Activated CD4-positive, alpha-beta T cell treated with anti-CD3 and anti-CD28 coated beads for 36 hours (primary cell): ENCODE measurements around the gene VAT1. TPM values are rescaled to one million over a fixed set of nuclear protein-coding genes. Genes with fewer than 3 reads are reported as not detected.
"Not testable (repeated sequence)": the region's sequence is repeated elsewhere in the genome, so short reads cannot be mapped to it uniquely, and the experiment has no call there.

Experiments used
- ATAC-seq: fragments of 200-7000 bp; cut with Tn5 transposase; one replicate; pipeline ENCODE4 v1.10.0; 2021; ENCODE audit warnings: mild to moderate bottlenecking, moderate library complexity
- CTCF ChIA-PET: fragments of 350-600 bp; sonication (Branson Sonifier 250); formaldehyde crosslinking; loops from one replicate; lab custom pipeline; 2021; ENCODE audit warnings: antibody characterized with exemption; lab: Charles Lee
- POLR2A ChIA-PET: fragments of 350-600 bp; sonication (Branson Sonifier 250); formaldehyde crosslinking; loops from one replicate; lab custom pipeline; 2021; ENCODE audit warnings: antibody characterized with exemption, inconsistent platforms; lab: Charles Lee
- DNase-seq: peaks from one replicate; pipeline ENCODE4 v3.0.0-alpha.2; 2020
- H3K27ac Mint-ChIP-seq: one replicate; pipeline ENCODE4 v1.8.0; 2021; ENCODE audit warnings: mixed read lengths
- H3K27me3 Mint-ChIP-seq: one replicate; pipeline ENCODE4 v1.8.0; 2021; ENCODE audit warnings: mixed read lengths
- H3K36me3 Mint-ChIP-seq: one replicate; pipeline ENCODE4 v1.8.0; 2021; ENCODE audit warnings: low read depth, mixed read lengths
- H3K4me1 Mint-ChIP-seq: one replicate; pipeline ENCODE4 v1.8.0; 2021; ENCODE audit warnings: mixed read lengths
- H3K4me3 Mint-ChIP-seq: one replicate; pipeline ENCODE4 v1.8.0; 2021; ENCODE audit warnings: mild to moderate bottlenecking, moderate library complexity, mixed read lengths
- H3K9me3 Mint-ChIP-seq: one replicate; pipeline ENCODE4 v1.8.0; 2021; ENCODE audit warnings: low read depth, mixed read lengths
- intact Hi-C, 2 experiments: fragments of 100-400 bp; cut with DNase I in 1 of 2; cut with micrococcal nuclease in 1 of 2; formaldehyde crosslinking; loops; one replicate each; pipeline versions ENCODE4 v1.14.2 to v1.15.1; 2022 to 2024; cut with DNase I, micrococcal nuclease
- total RNA-seq, 2 experiments: library from RNA; stranded (reverse); gene quantifications; one replicate each; pipeline ENCODE4 v1.2.3, GENCODE V29; 2021

The VAT1 gene
- total RNA-seq, result 10 to 100 TPM; 26.1 to 35.0 TPM

- ATAC-seq (peak; percentile 55), DNase-seq (peak; percentile 79)
- intact Hi-C loops, result loop anchor here in 1 of 2 experiments (1.0 to 5.0 kb wide), 7 partner anchors 16 to 460 kb away; partner anchors contain the start of genes BRCA1, DHX8, IFI35 and PLEKHH3
- ChIA-PET POLR2A (interaction anchor here (1.5 to 1.8 kb wide), 2 partner anchors 24 to 293 kb away, joined by 4 to 10 read pairs; partner anchors contain the start of gene RPL27), CTCF (interaction anchor here (0.5 to 2.5 kb wide), 3 partner anchors 24 to 93 kb away, joined by 3 to 10 read pairs (median 3); partner anchors contain the start of gene RPL27)
- H3K9me3 Mint-ChIP-seq, result no peaks in the 10 kb centered on the region
- no peaks in the 10 kb centered on the region for H3K27me3 Mint-ChIP-seq
- no peaks in the 10 kb centered on the region for H3K36me3 Mint-ChIP-seq
- H3K27ac Mint-ChIP-seq, result no peak within 1 kb of the TSS
- H3K4me1 Mint-ChIP-seq, result peaks cover 37% of the 10 kb centered on the region
- H3K4me3 Mint-ChIP-seq, result peak within 1 kb of the TSS; percentile 81
Measured at GRCh38 chr17:43021741-43022512, at the start of gene VAT1. Gene VAT1 (minus strand): TSS chr17:43022385. CDS start chr17:43022322, 63 bp downstream.

GRCh38 chr17:43070872-43071271 lies 48.7 kb upstream of the VAT1 start:
- no peaks in the 10 kb centered on the region for H3K9me3 Mint-ChIP-seq
- ChIA-PET CTCF (interaction anchor here (0.6 to 1.6 kb wide), 2 partner anchors 10 to 959 kb away, joined by 3 to 6 read pairs; no protein-coding TSS in a partner anchor), POLR2A (no interaction called here)

GRCh38 chr17:43070257-43070656 lies 48.1 kb upstream of the VAT1 start:
- H3K27me3 Mint-ChIP-seq, result no peaks in the 10 kb centered on the region
- CTCF ChIA-PET, result no interaction called here
- H3K36me3 Mint-ChIP-seq, result peaks cover 31% of the 10 kb centered on the region

More at GRCh38 chr17:43070872-43071271, 48.7 kb upstream of the VAT1 start:
- Mint-ChIP-seq H3K27me3 (no peaks in the 10 kb centered on the region), H3K4me3 (no peak overlapping the region), H3K36me3 (peaks cover 30% of the 10 kb centered on the region), H3K4me1 (no peaks in the 10 kb centered on the region), H3K27ac (no peak overlapping the region)
- ATAC-seq, result no peak
- DNase-seq, result no peak
- intact Hi-C loops, result no loop called here

DNA sequence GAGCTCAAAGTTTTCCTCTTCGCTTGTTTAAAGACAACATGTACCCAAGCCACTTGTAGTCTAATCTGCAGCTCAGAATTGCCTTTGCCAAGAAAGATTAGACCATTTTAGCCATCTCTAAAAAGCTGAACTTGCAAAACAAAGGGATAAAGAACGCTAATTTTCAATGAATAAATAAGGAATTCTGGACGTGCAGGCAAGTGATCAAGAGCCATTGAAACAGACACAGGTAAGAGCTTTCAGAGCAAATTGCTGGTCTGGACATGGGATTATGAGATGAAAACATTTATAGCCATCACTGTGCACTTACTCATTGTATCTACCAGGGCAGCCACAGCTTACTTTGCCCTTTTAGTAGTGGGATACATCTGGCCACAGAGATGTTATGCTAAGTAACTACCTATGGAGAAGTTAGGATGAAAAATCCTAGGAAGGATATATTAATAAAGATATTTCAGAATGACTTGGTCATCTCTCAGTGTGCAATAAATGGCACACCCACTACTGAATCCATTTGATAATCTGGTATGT lies 47.2 kb upstream of the VAT1 start:
- H3K27ac Mint-ChIP-seq, result no peak overlapping the region
- CTCF ChIA-PET, result interaction anchor here (0.5 to 0.6 kb wide), 2 partner anchors 45 to 697 kb away, joined by 3 read pairs; no protein-coding TSS in a partner anchor
- no peaks in the 10 kb centered on the region for H3K27me3 Mint-ChIP-seq
- H3K4me1 Mint-ChIP-seq, result no peaks in the 10 kb centered on the region
- DNase-seq (no peak), ATAC-seq (no peak)
- no peak overlapping the region for H3K4me3 Mint-ChIP-seq
- no peaks in the 10 kb centered on the region for H3K9me3 Mint-ChIP-seq
- intact Hi-C loops, result no loop called here
- H3K36me3 Mint-ChIP-seq, result peaks cover 31% of the 10 kb centered on the region
- POLR2A ChIA-PET, result no interaction called here

More at GRCh38 chr17:43070257-43070656, 48.1 kb upstream of the VAT1 start:
- no peaks in the 10 kb centered on the region for H3K4me1 Mint-ChIP-seq
- no peaks in the 10 kb centered on the region for H3K9me3 Mint-ChIP-seq
- no peak overlapping the region for H3K27ac Mint-ChIP-seq
- DNase-seq (no peak), ATAC-seq (no peak)
- no peak overlapping the region for H3K4me3 Mint-ChIP-seq
- POLR2A ChIA-PET, result no interaction called here
- intact Hi-C loops, result no loop called here

- Mint-ChIP-seq H3K27ac (no peak overlapping the region), H3K4me3 (no peak overlapping the region), H3K36me3 (peaks cover 33% of the 10 kb centered on the region), H3K4me1 (no peaks in the 10 kb centered on the region), H3K27me3 (no peaks in the 10 kb centered on the region), H3K9me3 (no peaks in the 10 kb centered on the region)
- ATAC-seq (no peak), DNase-seq (no peak)
- CTCF ChIA-PET, result interaction anchor here (0.5 to 0.7 kb wide), 3 partner anchors 45 to 697 kb away, joined by 3 read pairs; no protein-coding TSS in a partner anchor
- intact Hi-C loops, result no loop called here
- POLR2A ChIA-PET, result no interaction called here
Measured at GRCh38 chr17:43068570-43069367, 46.6 kb upstream of the VAT1 start.

DNA sequence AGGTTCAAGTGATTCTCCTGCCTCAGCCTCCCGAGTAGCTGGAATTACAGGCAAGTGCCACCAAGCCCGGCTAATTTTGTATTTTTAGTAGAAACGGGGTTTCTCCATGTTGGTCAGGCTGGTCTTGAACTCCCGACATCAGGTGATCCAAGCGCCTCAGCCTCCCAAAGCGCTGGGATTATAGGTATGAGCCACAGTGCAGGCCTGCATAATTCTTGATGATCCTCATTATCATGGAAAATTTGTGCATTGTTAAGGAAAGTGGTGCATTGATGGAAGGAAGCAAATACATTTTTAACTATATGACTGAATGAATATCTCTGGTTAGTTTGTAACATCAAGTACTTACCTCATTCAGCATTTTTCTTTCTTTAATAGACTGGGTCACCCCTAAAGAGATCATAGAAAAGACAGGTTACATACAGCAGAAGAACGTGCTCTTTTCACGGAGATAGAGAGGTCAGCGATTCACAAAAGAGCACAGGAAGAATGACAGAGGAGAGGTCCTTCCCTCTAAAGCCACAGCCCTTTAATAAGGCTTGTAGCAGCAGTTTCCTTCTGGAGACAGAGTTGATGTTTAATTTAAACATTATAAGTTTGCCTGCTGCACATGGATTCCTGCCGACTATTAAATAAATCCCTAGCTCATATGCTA lies 40.9 kb upstream of the VAT1 start:
- ChIA-PET CTCF (interaction anchor here (0.5 kb wide), 1 partner anchor 150 kb away, joined by 3 read pairs; no protein-coding TSS in a partner anchor), POLR2A (interaction anchor here (0.7 kb wide), 1 partner anchor 58 kb away, joined by 5 read pairs; no protein-coding TSS in a partner anchor)
- Mint-ChIP-seq H3K36me3 (peaks cover 42% of the 10 kb centered on the region), H3K27me3 (no peaks in the 10 kb centered on the region), H3K4me1 (no peaks in the 10 kb centered on the region), H3K9me3 (no peaks in the 10 kb centered on the region), H3K27ac (no peak overlapping the region), H3K4me3 (no peak overlapping the region)
- intact Hi-C loops, result no loop called here
- DNase-seq (no peak), ATAC-seq (no peak)

DNA sequence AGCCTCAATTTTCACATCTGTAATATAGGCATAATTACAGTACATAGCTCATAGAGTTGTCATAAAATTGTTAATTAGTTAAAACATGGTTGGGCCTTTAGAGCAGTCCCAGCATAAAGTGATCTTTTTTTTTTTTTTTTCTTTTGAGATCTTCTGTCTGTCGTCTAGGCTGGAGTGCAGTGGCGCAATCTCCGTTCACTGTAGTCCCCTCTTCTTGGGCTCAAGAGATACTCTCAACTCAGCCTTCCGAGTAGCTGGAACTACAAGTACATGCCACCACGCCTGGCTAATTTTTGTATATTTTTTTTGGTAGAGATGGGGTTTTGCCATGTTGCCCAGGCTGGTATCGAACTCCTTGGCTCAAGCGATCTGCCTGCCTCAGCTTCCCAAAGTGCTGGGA lies 33.9 kb upstream of the VAT1 start:
- no peak overlapping the region for H3K27ac Mint-ChIP-seq
- no peak for DNase-seq
- H3K36me3 Mint-ChIP-seq, result peaks cover 45% of the 10 kb centered on the region
- intact Hi-C loops, result no loop called here
- ChIA-PET POLR2A (no interaction called here), CTCF (no interaction called here)
- no peaks in the 10 kb centered on the region for H3K9me3 Mint-ChIP-seq
- H3K27me3 Mint-ChIP-seq, result no peaks in the 10 kb centered on the region
- H3K4me3 Mint-ChIP-seq, result no peak overlapping the region
- H3K4me1 Mint-ChIP-seq, result no peaks in the 10 kb centered on the region
- ATAC-seq, result no peak

GRCh38 chr17:43053008-43053407 lies 30.8 kb upstream of the VAT1 start:
- ATAC-seq, H3K9me3 Mint-ChIP-seq, H3K27ac Mint-ChIP-seq, H3K4me1 Mint-ChIP-seq, DNase-seq, intact Hi-C loops, POLR2A ChIA-PET, H3K27me3 Mint-ChIP-seq, H3K4me3 Mint-ChIP-seq, CTCF ChIA-PET: not testable (repeated sequence)
- peaks cover 46% of the 10 kb centered on the region for H3K36me3 Mint-ChIP-seq

- Mint-ChIP-seq H3K4me3 (no peak overlapping the region), H3K27me3 (no peaks in the 10 kb centered on the region), H3K27ac (no peak overlapping the region), H3K9me3 (no peaks in the 10 kb centered on the region), H3K4me1 (no peaks in the 10 kb centered on the region), H3K36me3 (peaks cover 47% of the 10 kb centered on the region)
- intact Hi-C loops, result no loop called here
- CTCF ChIA-PET, result interaction anchor here (0.6 kb wide), 1 partner anchor 890 kb away, joined by 3 read pairs; no protein-coding TSS in a partner anchor
- POLR2A ChIA-PET, result no interaction called here
- DNase-seq (no peak), ATAC-seq (no peak)
Measured at GRCh38 chr17:43051969-43052368, 29.8 kb upstream of the VAT1 start.

DNA sequence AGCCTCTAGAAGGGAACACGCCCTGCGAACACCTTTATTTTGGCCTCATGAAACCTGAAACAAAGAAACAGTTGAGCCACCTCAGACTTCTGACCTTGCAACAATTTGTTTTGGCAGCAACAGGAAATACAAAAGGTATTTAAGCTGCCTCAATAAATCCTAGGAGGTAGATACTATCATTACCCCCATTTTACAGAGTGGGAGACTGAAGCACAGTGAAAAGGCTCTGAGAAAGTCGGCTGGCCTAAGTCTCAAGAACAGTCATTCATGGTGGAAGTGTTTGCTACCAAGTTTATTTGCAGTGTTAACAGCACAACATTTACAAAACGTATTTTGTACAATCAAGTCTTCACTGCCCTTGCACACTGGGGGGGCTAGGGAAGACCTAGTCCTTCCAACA lies 21.8 kb upstream of the VAT1 start:
- DNase-seq (no peak), ATAC-seq (no peak)
- H3K4me3 Mint-ChIP-seq, result no peak overlapping the region
- H3K9me3 Mint-ChIP-seq, result no peaks in the 10 kb centered on the region
- ChIA-PET CTCF (interaction anchor here (0.6 kb wide), 1 partner anchor 375 kb away, joined by 3 read pairs; no protein-coding TSS in a partner anchor), POLR2A (no interaction called here)
- H3K27ac Mint-ChIP-seq, result no peak overlapping the region
- intact Hi-C loops, result no loop called here
- H3K27me3 Mint-ChIP-seq, result no peaks in the 10 kb centered on the region
- H3K4me1 Mint-ChIP-seq, result no peaks in the 10 kb centered on the region
- peaks cover 23% of the 10 kb centered on the region for H3K36me3 Mint-ChIP-seq
